GM18517 (cell line): ENCODE measurements around the gene ZNF697.
"Not testable (repeated sequence)": the region's sequence is repeated elsewhere in the genome, so short reads cannot be mapped to it uniquely, and the experiment has no call there.

Source experiments
- ATAC-seq: cut with Tn5 transposase; IDR thresholded peaks from one replicate; pipeline ENCODE4 v1.9.1; 2021; ENCODE audit warnings: mild to moderate bottlenecking, moderate library complexity; ENCODE audit not compliant: unreplicated experiment

Gene ZNF697

DNA sequence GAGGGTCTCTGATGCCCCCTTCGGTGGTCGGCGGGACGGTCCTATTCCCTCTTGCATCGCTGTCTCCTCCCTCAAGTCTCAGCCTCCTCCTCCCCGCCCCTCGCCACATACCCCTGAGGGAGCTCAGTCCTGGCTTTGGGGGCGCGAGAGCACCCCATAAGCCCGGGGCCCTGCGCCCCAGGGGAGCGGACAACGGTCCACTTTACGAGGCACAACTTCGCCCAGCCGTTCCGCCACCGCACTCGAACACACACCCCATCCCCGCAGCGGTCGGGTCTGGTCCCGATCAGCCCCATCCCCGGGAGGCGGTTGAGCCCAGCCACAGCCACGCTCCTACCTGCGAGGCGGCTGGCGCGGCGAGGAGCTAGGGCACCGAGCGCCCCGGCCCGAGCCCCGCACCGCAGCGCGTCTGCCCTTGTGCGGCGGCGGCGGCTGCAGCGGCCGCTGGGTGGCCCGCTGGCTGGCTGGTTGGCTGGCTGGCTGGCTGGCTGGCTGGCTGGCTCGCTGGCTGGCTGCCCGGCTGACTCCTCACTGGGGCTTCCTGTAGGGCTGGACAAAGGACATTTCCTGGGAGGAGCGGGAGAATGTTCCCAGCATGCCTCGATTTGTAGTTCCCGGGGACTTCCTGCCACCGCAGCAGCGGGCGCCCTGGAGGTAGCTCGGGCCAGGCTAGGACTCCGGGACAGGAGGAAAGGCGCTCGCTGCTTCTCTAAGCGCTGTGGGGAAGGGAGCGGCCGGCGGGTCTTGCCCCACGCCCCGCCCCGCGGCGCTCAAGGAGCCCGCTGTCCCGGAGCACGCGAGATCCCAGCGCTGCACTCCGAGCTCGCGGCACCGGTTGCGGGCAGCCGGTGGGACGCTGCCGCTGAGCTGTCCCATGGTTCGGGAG lies at the start of gene ZNF697:
TSS of gene ZNF697 (minus strand) at position 533 of the 886 bp plus-strand sequence. CDS start 22,166 bp downstream, outside the sequence.
- ATAC-seq, result peak; percentile 59

DNA sequence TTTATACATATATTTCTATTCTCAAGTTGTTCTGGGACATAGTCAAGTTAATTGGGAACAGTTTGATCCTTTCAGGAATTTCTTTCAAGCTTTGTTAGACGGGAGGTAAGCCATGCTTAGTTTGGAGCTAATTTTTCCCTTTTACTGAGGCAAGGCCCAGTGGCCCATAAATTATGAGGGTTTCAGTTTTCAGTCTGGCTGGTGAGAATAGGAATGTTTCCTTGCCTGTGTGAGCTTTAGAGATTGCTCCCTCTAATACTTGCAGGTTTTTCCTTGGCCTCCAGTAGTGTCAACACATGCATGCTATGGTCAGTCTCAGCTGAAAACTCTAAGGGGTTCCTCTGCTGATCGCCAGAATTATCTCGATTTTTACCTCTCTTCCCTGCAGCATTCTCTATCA lies 49.5 kb upstream of the ZNF697 start:
- no peak for ATAC-seq

DNA sequence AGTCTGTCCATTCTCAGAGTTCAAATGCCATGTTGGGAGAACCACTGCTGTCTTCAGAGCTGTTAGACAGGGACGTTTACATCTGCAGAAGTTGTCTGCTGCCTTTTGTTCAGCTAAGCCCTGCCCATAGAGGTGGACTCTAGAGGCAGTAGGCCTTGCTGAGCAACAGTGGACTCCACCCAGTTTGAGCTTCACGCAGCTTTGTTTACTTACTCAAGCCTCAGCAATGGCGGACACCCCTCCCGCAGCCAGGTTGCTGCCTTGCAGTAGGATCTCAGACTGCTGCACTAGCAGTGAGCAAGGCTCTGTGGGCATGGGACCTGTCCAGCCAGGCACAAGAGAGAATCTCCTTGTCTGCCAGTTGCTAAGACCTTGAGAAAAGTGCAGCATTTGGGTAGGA lies 48.8 kb upstream of the ZNF697 start:
- not testable (repeated sequence) for ATAC-seq

DNA sequence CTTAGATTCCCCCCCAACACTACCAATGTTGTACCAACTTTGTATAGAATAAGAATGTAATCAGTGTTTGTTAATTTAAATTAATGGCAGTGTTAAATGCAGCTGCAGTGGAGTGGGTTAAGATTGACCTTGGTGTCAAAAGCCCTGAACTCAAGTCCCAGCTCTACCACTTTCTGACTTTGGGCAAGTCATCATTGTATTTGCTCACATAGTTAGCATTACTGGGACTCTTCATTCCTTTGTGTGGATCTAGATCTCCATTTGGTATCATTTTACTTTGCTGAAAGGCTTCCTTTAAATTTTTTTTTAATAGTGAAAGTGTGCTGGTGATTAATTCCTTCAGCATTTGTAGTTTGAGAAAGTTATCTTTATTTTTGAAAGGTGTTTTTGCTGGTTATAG lies 41.4 kb upstream of the ZNF697 start:
- ATAC-seq, result no peak

- ATAC-seq, result no peak
Measured at GRCh38 chr1:119688810-119689209, 40.7 kb upstream of the ZNF697 start.

DNA sequence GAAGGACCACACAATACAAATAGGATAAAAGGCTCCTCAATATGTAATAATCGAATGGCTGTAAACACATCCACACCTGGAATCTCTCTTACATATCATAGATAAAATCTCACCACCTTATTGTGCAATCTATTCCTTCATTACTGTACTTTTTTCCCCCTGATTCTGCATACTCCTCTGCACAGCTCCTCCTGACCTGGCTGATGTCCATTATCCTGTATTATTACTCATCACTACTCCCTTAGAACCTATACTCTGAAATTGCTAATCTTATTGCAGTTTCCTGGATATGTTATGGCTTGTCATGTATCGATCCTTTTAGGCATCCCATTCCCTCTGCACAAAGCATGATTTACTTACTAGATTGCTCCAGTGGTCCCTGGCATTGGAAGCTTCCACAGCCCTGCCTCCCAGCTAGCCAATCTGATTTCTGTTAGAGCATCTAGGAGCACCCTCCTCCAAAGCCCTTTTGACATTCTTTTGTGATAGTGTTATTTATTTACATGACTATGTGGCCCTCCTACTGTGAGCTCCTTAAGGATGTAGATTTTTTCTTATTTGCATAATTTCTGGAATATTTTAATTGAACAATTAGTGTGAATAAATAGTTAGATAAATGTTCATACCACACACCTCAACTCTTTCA lies 39.5 kb upstream of the ZNF697 start:
- ATAC-seq, result no peak

GRCh38 chr1:119686661-119687060 lies 38.6 kb upstream of the ZNF697 start:
- ATAC-seq, result no peak

DNA sequence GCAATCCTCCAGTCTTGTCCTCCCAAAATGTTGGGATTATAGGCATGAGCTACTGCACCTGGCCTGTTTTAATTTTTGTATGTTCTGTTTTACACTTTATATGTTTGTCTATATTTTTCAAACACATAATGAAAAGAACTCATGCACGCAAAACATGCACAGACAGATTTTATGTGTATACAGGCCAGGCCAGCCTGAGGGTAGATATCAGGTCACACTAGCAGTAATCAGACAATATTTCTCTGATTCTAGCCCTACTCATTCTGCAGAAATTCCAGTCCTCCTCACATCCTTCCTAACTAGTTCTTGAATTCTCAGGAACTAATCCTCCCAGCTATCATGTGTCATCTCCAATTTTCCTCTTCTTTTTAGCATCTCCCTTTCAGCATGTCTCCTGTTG lies 35.8 kb upstream of the ZNF697 start:
- no peak for ATAC-seq

GRCh38 chr1:119682141-119682540 lies 34.1 kb upstream of the ZNF697 start:
- no peak for ATAC-seq

DNA sequence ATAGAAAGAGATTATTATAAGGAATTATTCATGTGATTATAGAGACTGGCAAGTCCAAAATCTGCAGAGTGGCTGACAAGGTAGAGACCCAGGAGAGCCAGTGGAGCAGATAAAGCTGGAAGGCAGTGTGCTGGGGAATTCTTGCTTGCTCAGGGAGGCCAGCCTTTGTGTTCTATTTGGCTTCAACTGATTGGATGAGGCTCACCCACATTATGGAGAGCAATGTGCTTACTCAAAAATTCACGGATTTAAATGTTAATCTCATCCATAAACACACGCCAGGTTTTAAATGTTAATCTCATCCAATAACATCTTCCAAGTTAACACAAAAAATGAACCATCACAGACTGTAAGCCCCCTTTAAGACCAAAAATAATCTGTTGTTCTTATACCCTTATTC lies 33.5 kb upstream of the ZNF697 start:
- no peak for ATAC-seq

- ATAC-seq, result no peak
Measured at GRCh38 chr1:119680723-119681122, 32.7 kb upstream of the ZNF697 start.

DNA sequence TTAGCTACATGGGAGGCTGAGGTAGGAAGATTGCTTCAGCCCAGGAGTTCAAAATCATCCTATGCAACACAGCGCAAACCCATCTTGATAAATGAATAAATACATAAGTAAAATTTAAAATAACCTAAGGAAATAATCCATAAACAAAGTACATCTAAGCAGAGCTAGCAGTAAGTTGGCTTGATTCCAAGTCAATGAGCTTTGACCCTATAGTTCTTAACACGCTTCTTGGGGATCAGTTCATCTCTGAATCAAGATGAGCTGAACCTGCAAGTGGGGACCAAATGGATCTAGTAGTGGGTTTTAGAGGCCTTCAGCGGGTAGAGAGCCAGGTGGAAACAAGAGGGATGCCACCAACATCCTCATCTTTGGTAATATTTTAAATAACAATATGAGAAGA lies 32.1 kb upstream of the ZNF697 start:
- no peak for ATAC-seq

DNA sequence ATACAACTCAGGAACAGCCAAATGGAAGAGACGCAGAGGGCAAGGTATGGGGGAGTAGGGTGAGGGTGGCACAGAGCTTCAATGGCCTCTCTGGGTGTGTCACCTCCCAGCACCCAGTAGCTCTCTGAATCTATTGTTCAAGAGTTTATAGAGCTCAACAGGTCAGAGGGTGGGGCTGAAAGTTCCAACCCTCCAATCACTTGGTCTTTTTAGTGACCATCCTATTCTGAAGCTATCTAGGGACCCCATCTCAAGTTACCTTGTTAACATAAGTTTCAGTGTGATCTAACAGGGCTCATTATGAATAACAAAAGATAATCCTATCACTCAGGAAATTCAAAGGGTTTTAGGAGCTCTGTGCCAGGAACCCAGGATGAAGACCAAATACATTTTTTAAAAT lies 31.2 kb upstream of the ZNF697 start:
- no peak for ATAC-seq

- ATAC-seq, result no peak
Measured at GRCh38 chr1:119676571-119677206, 28.6 kb upstream of the ZNF697 start.

GRCh38 chr1:119675349-119676345 lies 27.6 kb upstream of the ZNF697 start:
- peak; percentile 67 for ATAC-seq

DNA sequence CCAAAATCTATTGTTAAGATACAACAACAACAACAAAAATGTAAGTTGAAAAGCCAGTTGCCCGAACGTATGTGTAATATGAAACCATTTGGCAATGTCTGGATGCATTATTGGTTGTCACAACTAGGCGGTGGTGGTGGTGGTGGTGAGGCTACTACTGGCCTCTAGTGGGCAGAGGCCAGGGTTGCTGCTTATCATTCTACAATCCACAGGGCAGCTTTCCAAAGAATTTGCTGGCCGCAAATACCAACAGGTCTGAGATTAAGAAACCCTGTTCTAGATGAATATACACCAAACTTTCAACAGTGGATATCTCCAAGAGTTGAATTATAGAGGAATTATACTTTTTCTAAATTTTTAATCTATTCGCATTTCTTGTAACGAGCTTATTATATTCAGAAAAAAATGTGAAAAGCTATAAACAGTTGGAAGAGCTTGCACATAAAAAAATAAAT lies 26.8 kb upstream of the ZNF697 start:
- ATAC-seq, result no peak

GRCh38 chr1:119674111-119674526 lies 26.1 kb upstream of the ZNF697 start:
- ATAC-seq, result no peak

GRCh38 chr1:119673171-119673940 lies 25.3 kb upstream of the ZNF697 start:
- no peak for ATAC-seq

DNA sequence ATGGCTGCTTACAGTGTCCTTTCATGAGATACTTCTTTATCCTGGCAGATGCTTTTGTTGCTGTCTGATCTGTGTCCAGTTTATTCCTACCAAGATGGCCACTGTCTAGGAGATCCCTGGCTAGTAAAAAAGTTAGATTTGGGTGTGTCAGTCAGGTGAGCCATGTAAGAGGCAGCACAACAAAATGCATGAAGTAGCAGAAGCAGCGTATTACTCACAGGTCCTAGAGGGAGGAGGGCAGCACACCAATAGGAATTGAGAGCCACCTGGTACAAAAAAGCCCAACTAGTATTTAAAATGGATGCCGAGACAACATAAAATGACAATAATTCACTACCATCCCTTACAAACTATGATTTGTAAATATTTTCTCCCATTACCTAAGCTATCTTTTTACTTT lies 22.8 kb upstream of the ZNF697 start:
- ATAC-seq, result no peak

GRCh38 chr1:119667173-119667572 lies 19.1 kb upstream of the ZNF697 start:
- no peak for ATAC-seq
